WI38 (cell line): ENCODE data around the gene PDIA4.
"Not testable (repeated sequence)": the region's sequence is repeated elsewhere in the genome, so short reads cannot be mapped to it uniquely, and the experiment has no call there.

Experiments used
- H3K4me3 ChIP-seq: 2 replicates; pipeline ENCODE4 v1.5.1; 2011; ENCODE audit warnings: low read depth, mild to moderate bottlenecking, control low read depth, low read length
- TF ChIP-seq, protein P1 (sequence below): IDR thresholded peaks from 2 replicates; pipeline ENCODE4 v1.5.1; 2012; ENCODE audit warnings: low read depth, mild to moderate bottlenecking, control low read depth, low read length

The PDIA4 gene

DNA sequence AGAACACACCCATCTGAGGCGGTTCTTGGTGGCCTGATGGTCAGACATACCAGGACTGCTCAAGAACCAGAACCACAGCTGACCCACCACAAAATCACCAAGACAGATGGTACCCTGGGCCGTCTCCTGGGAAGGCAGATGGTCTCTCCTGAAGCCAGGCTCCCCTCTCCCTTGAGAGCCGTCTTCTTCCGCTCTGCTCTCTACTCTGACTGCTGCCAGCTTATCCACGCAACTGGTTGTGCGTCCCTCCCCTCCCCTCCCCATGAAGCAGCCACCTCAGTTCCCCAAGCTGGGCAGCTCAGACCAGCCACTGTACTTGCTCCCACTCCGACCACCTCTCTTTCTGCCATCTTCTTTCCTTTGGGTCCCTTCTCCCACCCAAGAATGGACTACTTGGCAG lies 14.0 kb downstream of the PDIA4 start:
- TF ChIP-seq, protein P1, sequence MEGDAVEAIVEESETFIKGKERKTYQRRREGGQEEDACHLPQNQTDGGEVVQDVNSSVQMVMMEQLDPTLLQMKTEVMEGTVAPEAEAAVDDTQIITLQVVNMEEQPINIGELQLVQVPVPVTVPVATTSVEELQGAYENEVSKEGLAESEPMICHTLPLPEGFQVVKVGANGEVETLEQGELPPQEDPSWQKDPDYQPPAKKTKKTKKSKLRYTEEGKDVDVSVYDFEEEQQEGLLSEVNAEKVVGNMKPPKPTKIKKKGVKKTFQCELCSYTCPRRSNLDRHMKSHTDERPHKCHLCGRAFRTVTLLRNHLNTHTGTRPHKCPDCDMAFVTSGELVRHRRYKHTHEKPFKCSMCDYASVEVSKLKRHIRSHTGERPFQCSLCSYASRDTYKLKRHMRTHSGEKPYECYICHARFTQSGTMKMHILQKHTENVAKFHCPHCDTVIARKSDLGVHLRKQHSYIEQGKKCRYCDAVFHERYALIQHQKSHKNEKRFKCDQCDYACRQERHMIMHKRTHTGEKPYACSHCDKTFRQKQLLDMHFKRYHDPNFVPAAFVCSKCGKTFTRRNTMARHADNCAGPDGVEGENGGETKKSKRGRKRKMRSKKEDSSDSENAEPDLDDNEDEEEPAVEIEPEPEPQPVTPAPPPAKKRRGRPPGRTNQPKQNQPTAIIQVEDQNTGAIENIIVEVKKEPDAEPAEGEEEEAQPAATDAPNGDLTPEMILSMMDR = no peak
- no peak overlapping the region for H3K4me3 ChIP-seq

DNA sequence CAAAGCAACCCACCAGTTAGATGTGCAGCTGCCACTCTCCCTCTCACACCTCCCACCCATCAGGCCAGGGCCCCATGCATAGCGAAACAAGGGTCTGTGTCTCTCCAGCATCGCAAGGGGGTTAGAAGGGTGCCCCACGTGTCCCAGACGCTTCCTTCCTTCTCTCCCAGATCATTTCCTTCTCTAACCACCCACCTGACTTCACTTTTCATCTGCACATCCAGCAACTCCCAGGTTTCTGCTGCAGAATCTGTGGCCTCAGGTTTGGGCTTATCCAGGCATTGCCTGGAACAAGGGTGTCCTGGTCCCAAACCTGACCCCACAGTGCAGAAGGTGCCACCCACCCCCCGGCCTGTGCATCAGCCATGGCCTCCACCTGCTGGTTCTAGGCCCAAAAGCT lies 14.4 kb downstream of the PDIA4 start:
- TF ChIP-seq, protein P1 = no peak
- no peak overlapping the region for H3K4me3 ChIP-seq

DNA sequence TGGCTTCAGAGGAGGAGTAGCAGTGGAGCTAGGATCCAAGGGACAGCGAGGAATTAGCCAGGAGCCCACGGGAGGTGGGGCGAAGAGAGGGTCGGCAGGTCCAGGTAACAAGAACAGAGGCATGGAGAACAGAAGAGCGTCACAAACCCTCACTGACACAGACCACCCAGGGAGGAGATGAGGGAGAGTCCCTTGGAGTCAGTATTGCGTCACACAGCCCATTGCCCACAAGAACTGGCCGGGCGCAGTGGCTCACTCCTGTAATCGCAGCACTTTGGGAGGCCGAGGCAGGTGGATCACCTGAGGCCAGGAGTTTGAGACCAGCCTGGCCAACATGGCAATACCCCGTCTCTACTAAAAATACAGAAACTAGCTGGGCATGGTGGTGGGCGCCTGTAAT lies 15.6 kb downstream of the PDIA4 start:
- H3K4me3 ChIP-seq = not testable (repeated sequence)

DNA sequence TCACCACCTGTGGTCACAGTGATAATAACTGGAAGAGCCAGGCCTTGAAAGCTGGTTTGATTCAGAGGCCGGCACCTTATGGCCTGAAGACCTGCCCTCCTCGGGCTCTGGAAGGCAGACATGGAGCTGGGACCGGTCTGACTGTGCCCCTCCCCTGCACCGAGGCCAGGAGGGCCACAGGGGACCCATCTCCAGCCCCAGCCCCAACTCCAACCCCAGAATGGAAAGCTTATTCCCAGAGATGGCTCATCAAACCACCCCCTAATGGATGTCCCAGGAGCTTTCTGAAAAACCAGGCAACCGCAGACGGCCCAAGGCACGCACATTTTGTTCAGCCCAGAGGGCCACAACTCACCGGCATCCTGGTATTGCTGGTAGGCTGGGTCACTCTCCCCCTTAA lies 16.8 kb downstream of the PDIA4 start:
- no peak overlapping the region for H3K4me3 ChIP-seq
- TF ChIP-seq, protein P1 = no peak

DNA sequence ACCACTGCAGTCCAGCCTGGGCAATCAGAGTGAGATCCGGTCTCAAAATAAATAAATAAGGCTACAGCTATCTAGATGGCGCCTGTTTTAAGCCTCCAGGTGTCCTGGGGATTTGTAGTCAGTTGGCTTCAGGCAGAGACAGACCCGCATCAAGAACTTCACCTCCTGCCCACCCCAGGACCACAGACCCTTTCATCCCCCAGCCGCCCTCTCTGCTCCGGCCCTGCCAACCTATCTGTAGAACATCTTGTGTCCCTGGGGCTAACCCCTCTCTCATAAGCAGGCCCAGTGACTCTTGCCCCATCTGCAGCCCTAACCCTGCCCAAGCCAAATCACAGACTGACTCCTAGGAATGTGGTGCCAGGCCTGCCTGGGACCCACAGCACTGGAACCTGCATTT lies 17.9 kb downstream of the PDIA4 start:
- H3K4me3 ChIP-seq = no peak overlapping the region
- TF ChIP-seq, protein P1 = no peak

DNA sequence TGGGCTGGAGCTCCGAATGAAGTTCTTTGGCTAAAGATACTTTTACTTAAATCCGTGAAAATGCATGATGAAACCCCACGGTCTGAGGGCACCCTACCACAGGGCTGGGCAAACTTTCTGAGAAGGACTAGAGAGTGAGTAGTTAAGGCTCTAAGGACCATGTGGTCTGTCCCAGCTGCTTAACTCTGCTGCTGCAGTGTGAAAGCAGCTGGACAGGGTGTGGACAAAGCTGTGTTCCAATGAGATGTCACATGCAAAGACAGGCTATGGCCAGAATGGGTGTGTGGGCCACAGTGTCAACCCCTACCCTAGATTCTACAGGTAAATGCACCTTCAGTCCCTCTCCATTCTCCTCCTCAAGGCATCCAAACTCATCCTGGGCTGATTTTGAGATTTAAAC lies 18.8 kb downstream of the PDIA4 start:
- TF ChIP-seq, protein P1 = no peak

DNA sequence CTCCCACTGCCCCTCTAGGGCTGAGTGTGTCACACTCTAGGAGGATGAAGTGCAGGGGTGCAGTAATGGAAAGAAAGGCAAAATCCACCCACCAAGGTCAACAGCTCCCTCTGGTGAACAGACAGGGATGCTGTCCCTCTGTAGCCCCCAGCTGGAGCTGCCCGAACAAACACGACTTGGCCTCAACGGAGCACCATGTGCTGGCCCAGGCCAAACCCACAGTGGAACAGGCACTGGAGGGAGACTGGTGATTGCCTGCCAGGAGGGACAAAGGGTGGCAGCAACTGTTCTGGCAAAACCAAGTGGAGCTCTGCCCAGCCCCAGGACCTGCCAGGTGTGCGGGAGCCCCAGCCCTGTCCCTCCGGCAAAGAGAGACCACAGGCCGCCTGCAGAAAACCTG lies 20.7 kb downstream of the PDIA4 start:
- TF ChIP-seq, protein P1 = no peak
- H3K4me3 ChIP-seq = no peak overlapping the region

More for the DNA sequence above, 18.8 kb downstream of the PDIA4 start:
- H3K4me3 ChIP-seq = no peak overlapping the region

DNA sequence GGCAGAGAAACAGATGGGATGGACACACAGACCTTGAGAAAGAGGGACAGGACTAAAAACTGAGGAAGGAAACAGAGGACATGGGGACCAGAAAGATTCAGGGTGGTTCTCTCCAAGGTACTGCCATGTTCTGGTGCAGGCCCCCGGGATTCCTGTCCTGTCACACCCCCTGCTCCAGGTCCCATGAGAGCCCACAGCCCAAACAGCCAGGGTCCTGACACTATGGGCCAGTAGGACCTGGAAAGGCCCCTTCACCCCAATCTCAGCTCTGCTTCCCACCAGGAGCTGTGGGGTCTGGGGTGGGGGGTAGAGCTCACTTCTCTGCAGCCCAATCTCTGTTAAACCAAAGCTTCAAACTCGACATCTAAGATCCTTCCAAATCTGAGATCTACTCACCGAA lies 21.2 kb downstream of the PDIA4 start:
- H3K4me3 ChIP-seq = no peak overlapping the region
- TF ChIP-seq, protein P1 = no peak
